ENCODE results near the gene FAM240A.

DNA sequence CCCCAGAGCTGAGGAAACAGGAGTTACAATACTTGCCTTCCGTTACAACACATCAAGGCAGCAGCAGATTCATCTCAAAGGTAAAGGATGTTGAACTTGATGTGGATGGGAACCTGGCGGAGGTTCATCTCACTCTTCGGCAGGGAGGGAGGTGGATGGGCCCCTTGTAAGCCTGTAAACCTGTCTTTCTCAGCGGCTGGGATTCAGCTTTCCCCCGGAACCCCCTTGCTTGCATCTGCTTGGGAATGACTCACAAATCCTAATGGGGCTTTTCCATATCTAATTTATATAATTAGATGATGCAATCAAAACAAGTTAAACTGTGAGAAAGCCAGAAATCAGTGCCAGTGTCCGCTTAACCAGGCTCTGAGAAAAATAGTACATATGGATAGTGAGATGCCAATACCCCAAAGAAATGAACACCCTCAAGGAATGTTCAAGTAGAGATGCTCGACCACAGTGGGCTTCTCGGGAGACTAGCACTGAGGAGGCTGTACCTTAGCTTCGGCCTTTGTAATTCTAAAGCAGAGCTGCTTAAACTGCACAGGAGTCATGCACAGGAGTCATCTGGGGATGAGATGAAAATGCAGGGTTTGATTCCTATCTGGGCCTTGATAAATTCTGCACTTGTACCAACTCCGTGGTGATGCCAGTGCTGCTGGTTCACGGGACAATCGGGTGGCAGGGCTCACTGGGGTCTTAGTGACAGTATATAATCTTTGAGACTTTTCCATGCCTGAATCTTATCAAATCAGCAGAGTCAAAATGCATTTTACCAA is 2.2 kb upstream of the FAM240A start:
- TF ChIP-seq POLR2A (IDR thresholded peaks at IDR 0.05): no peak
- TF ChIP-seq, protein P1, sequence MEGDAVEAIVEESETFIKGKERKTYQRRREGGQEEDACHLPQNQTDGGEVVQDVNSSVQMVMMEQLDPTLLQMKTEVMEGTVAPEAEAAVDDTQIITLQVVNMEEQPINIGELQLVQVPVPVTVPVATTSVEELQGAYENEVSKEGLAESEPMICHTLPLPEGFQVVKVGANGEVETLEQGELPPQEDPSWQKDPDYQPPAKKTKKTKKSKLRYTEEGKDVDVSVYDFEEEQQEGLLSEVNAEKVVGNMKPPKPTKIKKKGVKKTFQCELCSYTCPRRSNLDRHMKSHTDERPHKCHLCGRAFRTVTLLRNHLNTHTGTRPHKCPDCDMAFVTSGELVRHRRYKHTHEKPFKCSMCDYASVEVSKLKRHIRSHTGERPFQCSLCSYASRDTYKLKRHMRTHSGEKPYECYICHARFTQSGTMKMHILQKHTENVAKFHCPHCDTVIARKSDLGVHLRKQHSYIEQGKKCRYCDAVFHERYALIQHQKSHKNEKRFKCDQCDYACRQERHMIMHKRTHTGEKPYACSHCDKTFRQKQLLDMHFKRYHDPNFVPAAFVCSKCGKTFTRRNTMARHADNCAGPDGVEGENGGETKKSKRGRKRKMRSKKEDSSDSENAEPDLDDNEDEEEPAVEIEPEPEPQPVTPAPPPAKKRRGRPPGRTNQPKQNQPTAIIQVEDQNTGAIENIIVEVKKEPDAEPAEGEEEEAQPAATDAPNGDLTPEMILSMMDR (IDR thresholded peaks at IDR 0.05): no peak
